Left kidney (tissue), 2 donors: Measurements from ENCODE around the gene NR3C2. TPM values are rescaled to one million over a fixed set of nuclear protein-coding genes. Genes with fewer than 3 reads are reported as not detected.

Experiments
- DNase-seq: peaks from one replicate; pipeline ENCODE4 v3.0.0-alpha.2; 2013
- polyA plus RNA-seq: library from polyadenylated mRNA; unstranded; fragments of 120-200 nt; gene quantifications from one replicate; pipeline ENCODE4 v1.2.1, GENCODE V29; 2013; ENCODE audit not compliant: insufficient read length

Gene NR3C2
- polyA plus RNA-seq, 1 donor: 16.2 TPM

DNA sequence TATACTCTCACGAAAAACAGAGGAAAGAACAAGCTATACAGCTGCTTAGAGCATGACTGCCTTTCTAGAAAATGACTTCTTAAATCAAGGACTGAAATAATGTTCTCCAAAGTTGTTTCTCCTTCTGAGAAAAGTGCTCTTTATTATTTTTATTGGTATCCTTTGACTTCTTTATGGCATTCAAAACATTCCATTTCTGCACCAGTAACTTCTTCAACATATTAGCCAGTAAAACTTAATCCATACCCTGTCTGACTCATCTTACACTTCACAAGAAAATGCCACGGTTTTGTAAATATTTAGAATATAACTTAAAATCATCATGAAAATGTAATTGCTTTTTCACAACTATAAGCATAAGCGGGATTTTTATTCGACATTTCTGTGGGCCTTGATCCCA, 180.4 kb downstream of the NR3C2 start:
- peak; percentile 55 for DNase-seq

GRCh38 chr4:148259841-148260240, 182.4 kb downstream of the NR3C2 start:
- DNase-seq: no peak

- no peak for DNase-seq
These were observed 183.7 kb downstream of the NR3C2 start for GRCh38 chr4:148258535-148258934.

DNA sequence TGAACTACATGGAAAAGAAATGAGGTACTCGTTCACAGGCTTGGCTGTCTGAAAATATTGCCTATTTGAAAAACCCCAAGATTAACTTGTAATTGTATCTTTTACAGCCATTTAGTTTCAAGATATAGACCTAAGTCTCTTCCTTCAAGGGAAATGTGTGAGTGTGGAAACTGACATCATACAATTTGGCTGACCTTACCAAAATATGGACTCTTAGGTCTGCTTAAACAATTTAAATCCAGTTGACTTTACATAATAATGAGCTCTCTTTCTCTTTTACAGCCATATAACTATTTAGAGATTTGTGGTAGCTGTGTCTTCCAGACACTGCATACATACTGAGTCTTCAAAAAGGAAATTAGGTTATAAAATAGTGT, 186.9 kb downstream of the NR3C2 start:
- DNase-seq: no peak

DNA sequence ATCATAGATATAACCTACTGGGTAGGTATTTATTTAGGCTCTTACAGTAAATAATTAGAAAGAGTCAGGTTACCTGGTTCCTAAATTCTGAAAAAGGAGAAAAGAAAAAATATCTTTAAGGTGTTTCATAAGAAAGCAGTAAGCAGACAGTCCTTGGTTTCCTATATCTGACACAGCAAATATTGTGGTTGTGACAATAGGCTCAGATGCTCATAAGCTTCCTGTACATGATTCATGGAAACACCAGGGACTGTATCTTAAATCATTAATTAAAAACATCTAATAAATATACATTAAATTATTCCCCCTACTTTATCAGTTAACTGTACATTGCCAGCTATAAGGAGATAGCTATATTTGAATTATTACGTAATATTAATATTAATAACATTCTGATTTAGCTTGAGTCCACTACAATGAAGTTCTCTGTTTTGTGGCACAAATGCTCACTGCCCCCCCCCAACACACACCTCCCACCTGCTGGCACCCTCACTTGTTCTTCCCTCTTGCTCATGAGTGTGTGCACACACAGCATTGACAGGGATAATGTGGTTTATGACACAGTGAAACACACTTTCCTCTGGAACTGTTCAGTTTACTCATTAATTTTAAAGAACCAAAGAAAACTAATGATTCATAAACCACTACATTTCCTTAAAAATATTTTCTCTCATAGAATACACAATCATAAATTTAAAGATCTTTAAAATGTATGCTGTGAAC, 187.4 kb downstream of the NR3C2 start:
- DNase-seq: no peak

DNA sequence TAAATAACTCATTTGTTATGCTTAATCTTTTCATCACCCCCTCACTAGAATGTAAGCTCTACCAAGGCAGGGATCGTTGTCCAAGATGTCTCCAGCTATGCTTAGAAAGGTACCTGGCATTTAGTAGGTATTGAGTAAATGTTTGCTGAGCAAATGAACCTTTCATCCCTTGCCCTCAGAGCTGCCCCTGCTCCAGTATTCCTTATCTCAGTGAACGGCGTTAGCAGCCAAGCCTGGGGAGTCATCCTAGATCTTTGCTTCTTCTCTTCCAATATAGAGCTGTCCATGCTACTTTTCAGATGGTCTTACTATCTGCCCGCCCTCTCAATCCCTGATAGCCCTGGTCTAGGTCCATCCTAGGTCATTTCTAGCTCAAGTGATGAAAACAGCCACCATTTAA, 188.4 kb downstream of the NR3C2 start:
- DNase-seq: no peak

GRCh38 chr4:148248824-148249223, 193.4 kb downstream of the NR3C2 start:
- DNase-seq: no peak

- DNase-seq: no peak
These were observed 197.2 kb downstream of the NR3C2 start for GRCh38 chr4:148245015-148245414.

DNA sequence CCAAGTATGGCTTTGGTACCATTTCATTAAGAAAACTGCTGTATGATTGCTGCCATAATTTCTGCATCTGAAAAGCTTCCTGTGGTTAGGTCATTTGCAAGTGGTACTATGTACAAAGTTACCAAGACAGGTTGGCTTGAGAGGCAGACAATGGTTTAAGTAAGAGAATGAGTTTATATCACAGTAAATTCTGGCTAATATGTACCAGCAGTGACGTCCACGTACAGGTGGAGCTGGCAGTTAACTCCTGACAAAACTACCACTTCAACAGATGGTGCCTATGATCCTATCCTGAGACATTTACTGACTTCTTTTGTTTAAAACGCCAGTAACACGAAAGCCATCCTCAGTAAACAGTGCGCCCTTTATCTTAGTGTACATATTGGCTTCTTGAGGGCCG, 198.4 kb downstream of the NR3C2 start:
- no peak for DNase-seq

DNA sequence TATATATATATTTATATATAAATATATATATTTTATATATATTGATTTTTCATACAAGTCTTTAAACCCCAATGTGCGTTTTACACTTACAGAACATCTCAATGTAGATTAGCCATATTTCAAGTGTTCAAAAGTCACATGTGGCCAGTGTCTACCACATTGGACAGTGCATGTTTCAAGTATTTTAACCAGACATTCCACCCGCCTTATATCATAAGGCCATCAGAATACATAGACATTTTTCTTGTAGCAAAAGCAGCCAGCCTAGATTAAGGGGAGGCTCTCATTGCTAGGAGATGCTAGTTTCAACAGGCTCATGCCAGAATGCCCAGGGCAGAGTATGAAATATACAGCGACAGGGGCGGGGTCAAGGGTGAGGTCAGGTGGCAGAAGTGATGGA, 202.0 kb downstream of the NR3C2 start:
- DNase-seq: no peak

DNA sequence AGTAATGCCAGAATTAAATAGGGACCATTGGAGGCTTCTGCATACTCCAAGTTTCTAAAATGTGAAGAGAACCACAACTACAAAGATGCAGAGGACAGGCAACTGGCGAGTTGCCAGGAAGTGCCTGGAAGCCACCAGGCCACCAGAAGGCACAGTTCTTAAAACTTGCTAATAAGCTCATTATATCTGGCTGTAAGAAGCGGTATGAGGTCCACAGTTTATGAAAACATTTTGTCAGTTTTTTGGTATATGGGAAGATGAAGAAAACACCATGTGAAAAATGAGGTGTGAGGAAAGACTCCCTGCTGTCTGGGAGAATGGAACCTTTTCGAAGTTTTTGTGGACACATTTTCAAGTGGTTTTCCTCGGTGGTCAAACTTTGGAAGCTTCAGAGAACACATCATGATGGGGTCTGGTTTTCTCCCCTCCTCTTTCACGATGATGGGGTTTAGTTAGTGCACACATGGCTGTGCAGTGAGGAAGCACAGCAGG, 202.7 kb downstream of the NR3C2 start:
- no peak for DNase-seq

DNA sequence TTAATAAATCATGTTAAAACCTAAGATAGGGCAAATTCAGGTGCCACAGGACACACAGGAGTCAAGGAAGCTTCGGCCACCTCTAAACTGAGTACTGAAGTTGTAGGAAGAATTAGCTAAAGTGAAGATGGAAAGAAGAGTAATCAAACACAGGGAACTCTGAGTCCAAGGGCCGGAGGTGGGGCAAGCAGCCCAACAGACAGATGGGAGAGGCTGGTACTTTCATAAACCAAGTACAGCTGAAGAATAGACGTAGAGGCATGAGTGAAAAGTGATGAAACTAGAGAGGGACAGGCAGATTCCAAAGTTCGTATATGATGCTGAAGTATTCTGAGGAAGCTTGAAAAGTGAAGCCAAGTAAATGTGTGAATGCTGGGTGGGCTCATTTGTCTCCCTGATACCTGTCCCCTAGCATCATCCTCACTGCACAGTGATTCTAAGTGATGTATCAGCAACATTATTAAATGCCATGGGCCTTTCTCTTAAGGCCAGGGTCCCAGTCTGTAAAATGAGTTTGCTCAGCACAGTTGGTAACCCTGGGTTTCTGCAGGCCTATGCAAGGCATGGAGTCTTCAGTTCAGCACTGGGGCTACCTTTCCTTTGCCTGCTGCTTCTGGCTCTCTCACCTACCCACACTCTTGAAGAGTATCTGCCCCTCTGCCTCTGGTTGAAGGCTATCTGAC, 203.3 kb downstream of the NR3C2 start:
- no peak for DNase-seq

GRCh38 chr4:148238086-148238485, 204.1 kb downstream of the NR3C2 start:
- DNase-seq: no peak

DNA sequence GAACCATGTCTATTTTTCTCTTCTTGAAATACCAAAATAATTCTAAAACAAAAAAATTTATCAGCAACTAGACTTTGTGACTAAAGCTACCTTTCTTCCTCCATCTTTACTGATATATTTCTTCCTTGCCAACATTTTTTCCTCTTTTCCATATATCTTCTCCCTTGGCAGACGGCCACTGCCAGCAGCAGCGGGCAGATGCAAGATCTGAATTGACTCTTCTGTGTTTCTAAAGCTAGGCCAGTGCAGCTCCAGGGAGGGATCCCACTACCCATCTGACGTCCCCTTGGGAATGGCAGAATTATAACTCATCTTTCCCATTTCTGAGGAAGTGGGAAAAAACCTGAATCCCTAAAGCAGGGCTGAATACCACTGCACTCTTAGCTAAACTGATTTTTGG, 206.4 kb downstream of the NR3C2 start:
- DNase-seq: no peak

- DNase-seq: no peak
These were observed 212.4 kb downstream of the NR3C2 start for GRCh38 chr4:148229798-148230197.

DNA sequence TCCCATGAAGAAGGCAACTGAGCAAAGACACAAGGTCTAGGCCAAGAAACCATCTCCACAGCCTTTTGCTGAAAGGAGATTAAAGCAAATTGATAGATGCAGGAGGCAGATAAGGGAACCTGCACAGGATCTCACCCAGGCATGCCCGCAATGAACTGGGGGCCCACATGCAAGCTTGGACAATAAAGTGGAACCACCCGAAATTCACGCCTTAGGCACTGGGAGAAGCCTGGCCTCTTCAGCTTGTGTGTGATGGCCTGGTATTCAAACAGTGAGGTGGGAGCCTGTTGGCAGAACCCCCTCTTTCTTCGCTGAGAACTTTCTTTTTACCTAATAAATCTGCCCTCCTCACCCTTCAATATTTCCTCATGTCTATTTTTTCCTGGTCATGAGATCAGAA, 213.2 kb downstream of the NR3C2 start:
- no peak for DNase-seq

DNA sequence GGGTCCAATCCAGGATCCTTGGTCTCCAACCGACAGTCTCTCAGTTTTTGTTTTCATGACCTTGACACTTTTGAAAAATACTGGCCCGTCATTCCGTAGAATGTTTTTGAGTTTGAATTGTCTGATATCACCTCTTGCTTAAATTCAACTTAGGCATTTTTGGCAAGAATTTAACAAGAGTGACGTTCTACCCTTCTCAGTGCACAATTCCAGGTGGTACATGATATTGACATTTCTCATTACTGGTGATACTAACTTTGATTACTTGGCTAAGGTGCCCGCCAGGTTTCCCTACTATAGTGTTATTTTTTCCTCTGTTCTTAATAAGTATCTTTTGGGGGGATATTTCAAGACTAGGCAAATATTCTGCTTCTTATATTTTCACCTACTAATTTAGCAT, 215.1 kb downstream of the NR3C2 start:
- DNase-seq: no peak

GRCh38 chr4:148226341-148226740, 215.9 kb downstream of the NR3C2 start:
- DNase-seq: no peak

- no peak for DNase-seq
These were observed 216.6 kb downstream of the NR3C2 start for GRCh38 chr4:148225639-148226038.

GRCh38 chr4:148224476-148224875, 217.7 kb downstream of the NR3C2 start:
- DNase-seq: no peak

DNA sequence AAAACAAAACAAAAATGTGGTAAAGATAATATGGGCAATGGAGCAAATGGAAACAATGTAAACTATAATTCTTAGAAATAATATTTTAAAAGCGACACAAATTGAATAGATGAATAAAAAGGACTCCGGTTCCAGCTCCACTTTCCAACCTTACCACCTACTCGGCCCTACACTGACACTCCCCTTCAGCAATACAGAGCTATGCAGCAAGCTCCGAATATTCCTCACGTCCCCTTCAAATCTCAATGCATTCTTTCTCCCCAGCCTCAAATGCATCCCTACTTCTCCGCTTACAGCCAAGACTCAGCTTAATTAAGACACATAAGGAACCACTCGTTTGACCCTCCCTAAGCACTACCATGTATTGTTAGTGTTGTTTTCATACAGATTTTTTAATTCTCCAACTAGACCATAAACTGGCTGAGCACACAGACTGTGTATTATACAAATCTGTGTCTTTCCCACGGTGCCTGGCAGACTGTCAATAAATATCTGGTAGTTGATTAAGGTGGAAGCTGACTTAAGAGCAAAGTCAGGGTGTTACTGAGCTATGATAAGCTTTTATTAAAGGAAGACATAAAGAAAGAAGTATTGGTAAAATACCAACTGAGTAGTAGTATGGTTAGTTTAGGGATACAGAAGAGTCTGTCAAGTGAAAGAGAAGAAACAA, 219.1 kb downstream of the NR3C2 start:
- DNase-seq: no peak

DNA sequence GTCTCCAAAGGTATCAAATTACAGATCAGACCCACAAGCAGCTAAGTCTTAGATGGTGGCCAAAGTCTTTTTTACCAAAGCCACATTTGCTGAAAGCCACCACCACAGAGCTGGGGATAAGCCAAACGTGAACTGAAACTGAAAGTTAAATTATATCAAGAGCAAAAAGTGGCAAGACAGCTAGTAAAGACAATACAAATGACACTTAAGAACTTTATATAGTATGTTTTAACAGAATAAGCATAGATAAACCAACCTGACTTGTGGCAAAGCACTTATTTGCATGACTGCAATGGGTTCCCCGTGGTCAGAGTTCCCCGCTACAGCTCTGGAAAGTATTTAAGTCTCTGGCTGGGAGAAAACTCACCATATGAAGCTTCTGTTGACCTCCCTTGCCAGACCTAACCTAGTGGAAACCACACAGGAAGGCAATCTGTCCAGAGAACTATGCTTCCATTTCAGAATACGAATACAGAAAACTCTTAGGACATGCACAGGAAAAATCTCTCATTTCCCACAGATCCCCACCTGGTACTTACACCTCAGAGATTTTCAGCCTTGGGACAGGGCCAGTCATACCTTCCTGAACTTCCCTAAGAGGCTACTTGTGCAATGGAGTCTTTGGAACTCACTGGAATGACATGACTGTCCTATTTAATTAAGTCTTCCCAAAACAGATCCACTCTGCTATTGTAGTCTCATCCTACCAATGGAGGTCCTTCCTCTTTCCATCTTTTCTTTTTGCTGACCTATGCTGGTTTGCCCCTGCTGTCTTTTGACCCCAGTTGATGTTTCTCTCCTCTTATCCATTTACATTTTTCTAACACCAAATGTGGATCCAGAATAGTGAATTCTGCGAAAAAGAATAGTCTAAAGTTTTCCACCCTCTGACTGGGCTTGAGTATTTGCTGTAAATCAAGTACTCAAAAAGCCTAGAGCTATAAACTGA, 225.1 kb downstream of the NR3C2 start:
- DNase-seq: no peak
